HG02981 (cell line): Measurements from ENCODE around the gene TTC33.

ENCODE experiments used
- ATAC-seq: cut with Tn5 transposase; IDR thresholded peaks from one replicate; pipeline ENCODE4 v1.9.1; 2021; ENCODE audit warnings: mild to moderate bottlenecking, moderate library complexity; ENCODE audit not compliant: unreplicated experiment

Gene TTC33

GRCh38 chr5:40616781-40617180, 139.0 kb downstream of the TTC33 start:
- ATAC-seq: no peak

GRCh38 chr5:40615586-40616170, 140.1 kb downstream of the TTC33 start:
- no peak for ATAC-seq

GRCh38 chr5:40614923-40615585, 140.7 kb downstream of the TTC33 start:
- ATAC-seq: no peak

GRCh38 chr5:40614466-40614865, 141.3 kb downstream of the TTC33 start:
- ATAC-seq: no peak

GRCh38 chr5:40607202-40607601, 148.6 kb downstream of the TTC33 start:
- no peak for ATAC-seq

- ATAC-seq: no peak
These were observed 149.5 kb downstream of the TTC33 start for GRCh38 chr5:40606077-40606765.

- ATAC-seq: no peak
These were observed 150.3 kb downstream of the TTC33 start for GRCh38 chr5:40605295-40605958.

- no peak for ATAC-seq
These were observed 152.4 kb downstream of the TTC33 start for GRCh38 chr5:40603378-40603777.

GRCh38 chr5:40601198-40601868, 154.4 kb downstream of the TTC33 start:
- ATAC-seq: no peak

- ATAC-seq: no peak
These were observed 155.4 kb downstream of the TTC33 start for GRCh38 chr5:40600383-40600782.

- no peak for ATAC-seq
These were observed 156.1 kb downstream of the TTC33 start for GRCh38 chr5:40599676-40600075.

GRCh38 chr5:40594811-40595210, 160.9 kb downstream of the TTC33 start:
- ATAC-seq: no peak

GRCh38 chr5:40591727-40592396, 163.9 kb downstream of the TTC33 start:
- ATAC-seq: peak; percentile 95

- no peak for ATAC-seq
These were observed 168.4 kb downstream of the TTC33 start for GRCh38 chr5:40587376-40587775.

- no peak for ATAC-seq
These were observed 170.1 kb downstream of the TTC33 start for GRCh38 chr5:40585537-40586267.

GRCh38 chr5:40584054-40584453, 171.7 kb downstream of the TTC33 start:
- no peak for ATAC-seq

- peak; percentile 78 for ATAC-seq
These were observed 177.0 kb downstream of the TTC33 start for GRCh38 chr5:40578501-40579451.

GRCh38 chr5:40577718-40578117, 178.0 kb downstream of the TTC33 start:
- no peak for ATAC-seq

GRCh38 chr5:40575921-40576320, 179.8 kb downstream of the TTC33 start:
- ATAC-seq: no peak
